H9 (cell line): ENCODE results near the gene IGF2BP2. TPM values are rescaled to one million over a fixed set of nuclear protein-coding genes. Genes with fewer than 3 reads are reported as not detected.

Experiments used
- DNase-seq: peaks from one replicate; pipeline ENCODE4 v3.0.0-alpha.2; 2017
- H2AFZ ChIP-seq: one replicate; pipeline ENCODE4 v1.6.1; 2013; ENCODE audit warnings: mild to moderate bottlenecking, low read length, control low read depth, moderate library complexity
- H2AK5ac ChIP-seq: 2 replicates; pipeline ENCODE4 v1.6.1; 2013; ENCODE audit warnings: low read length, control low read depth, mixed read lengths; ENCODE audit not compliant: insufficient read length
- H2BK120ac ChIP-seq: one replicate; pipeline ENCODE4 v1.6.1; 2013; ENCODE audit warnings: low read depth, mild to moderate bottlenecking, low read length, control low read depth, inconsistent platforms; ENCODE audit not compliant: poor library complexity, severe bottlenecking
- H2BK12ac ChIP-seq: 2 replicates; pipeline ENCODE4 v1.6.1; 2013; ENCODE audit warnings: low read length, control low read depth, mixed read lengths, low read depth; ENCODE audit not compliant: insufficient read length
- H2BK15ac ChIP-seq: 2 replicates; pipeline ENCODE4 v1.6.1; 2013; ENCODE audit warnings: low read depth, low read length, control low read depth
- H2BK20ac ChIP-seq: one replicate; pipeline ENCODE4 v1.6.1; 2013; ENCODE audit warnings: low read depth, mild to moderate bottlenecking, low read length, control low read depth, inconsistent platforms; ENCODE audit not compliant: poor library complexity, severe bottlenecking
- H2BK5ac ChIP-seq: 2 replicates; pipeline ENCODE4 v1.6.1; 2013; ENCODE audit warnings: low read length, control low read depth, mixed read lengths; ENCODE audit not compliant: insufficient read length
- H3K14ac ChIP-seq: 2 replicates; pipeline ENCODE4 v1.6.1; 2013; ENCODE audit warnings: low read length, control low read depth; ENCODE audit not compliant: insufficient read depth
- H3K18ac ChIP-seq: 2 replicates; pipeline ENCODE4 v1.6.1; 2013; ENCODE audit warnings: low read depth, mild to moderate bottlenecking, mixed read lengths, low read length, control low read depth; ENCODE audit not compliant: insufficient read length
- H3K23ac ChIP-seq: 2 replicates; pipeline ENCODE4 v1.6.1; 2013; ENCODE audit warnings: low read length, control low read depth, mixed read lengths, low read depth; ENCODE audit not compliant: insufficient read length
- H3K23me2 ChIP-seq: 2 replicates; pipeline ENCODE4 v1.6.1; 2013; ENCODE audit warnings: low read depth, mild to moderate bottlenecking, mixed read lengths, low read length, control low read depth; ENCODE audit not compliant: insufficient read length, poor library complexity, severe bottlenecking
- H3K27ac ChIP-seq: 2 replicates; pipeline ENCODE4 v1.5.1; 2013; ENCODE audit warnings: low read length, control low read depth, mixed read lengths, low read depth; ENCODE audit not compliant: insufficient read length
- H3K27me3 ChIP-seq: 2 replicates; pipeline ENCODE4 v1.6.1; 2013; ENCODE audit warnings: low read length, control low read depth, inconsistent platforms; ENCODE audit not compliant: insufficient read depth
- H3K4ac ChIP-seq: 2 replicates; pipeline ENCODE4 v1.6.1; 2013; ENCODE audit warnings: low read depth, mild to moderate bottlenecking, control low read depth, inconsistent platforms, low read length, moderate library complexity
- H3K4me1 ChIP-seq: 2 replicates; pipeline ENCODE4 v1.6.1; 2013; ENCODE audit warnings: low read length, control low read depth, inconsistent platforms; ENCODE audit not compliant: insufficient read depth
- H3K4me2 ChIP-seq: 2 replicates; pipeline ENCODE4 v1.6.1; 2013; ENCODE audit warnings: low read length, control low read depth, mixed read lengths; ENCODE audit not compliant: insufficient read length, insufficient read depth
- H3K56ac ChIP-seq: 2 replicates; pipeline ENCODE4 v1.6.1; 2013; ENCODE audit warnings: low read depth, mild to moderate bottlenecking, mixed read lengths, low read length, control low read depth; ENCODE audit not compliant: insufficient read length
- H3K79me1 ChIP-seq: 2 replicates; pipeline ENCODE4 v1.6.1; 2013; ENCODE audit warnings: low read depth, mild to moderate bottlenecking, moderate library complexity, low read length, control low read depth, inconsistent platforms; ENCODE audit not compliant: insufficient read depth, poor library complexity, severe bottlenecking
- H3K79me2 ChIP-seq: 2 replicates; pipeline ENCODE4 v1.6.1; 2013; ENCODE audit warnings: low read length, control low read depth, inconsistent platforms; ENCODE audit not compliant: insufficient read depth
- H3K9ac ChIP-seq: 2 replicates; pipeline ENCODE4 v1.6.1; 2013; ENCODE audit warnings: low read length, control low read depth, mixed read lengths; ENCODE audit not compliant: insufficient read length; ENCODE audit errors: extremely low read depth
- H3K9me3 ChIP-seq: one replicate; pipeline ENCODE4 v1.6.1; 2013; ENCODE audit warnings: low read depth, low read length, inconsistent platforms; ENCODE audit not compliant: control insufficient read depth
- H3T11ph ChIP-seq: one replicate; pipeline ENCODE4 v1.6.1; 2013; ENCODE audit warnings: mild to moderate bottlenecking, low read length, control low read depth, inconsistent platforms
- H4K20me1 ChIP-seq: one replicate; pipeline ENCODE4 v1.6.1; 2013; ENCODE audit not compliant: control insufficient read depth, insufficient read length, insufficient read depth
- H4K5ac ChIP-seq: 2 replicates; pipeline ENCODE4 v1.6.1; 2013; ENCODE audit warnings: low read depth, mild to moderate bottlenecking, mixed read lengths, low read length, control low read depth; ENCODE audit not compliant: insufficient read length
- H4K8ac ChIP-seq: replicated peaks from 2 replicates; pipeline ENCODE4 v1.6.1; 2013; ENCODE audit warnings: low read length, control low read depth, mixed read lengths, low read depth; ENCODE audit not compliant: insufficient read length
- H4K91ac ChIP-seq: 2 replicates; pipeline ENCODE4 v1.6.1; 2013; ENCODE audit warnings: low read depth, mild to moderate bottlenecking, moderate library complexity, mixed read lengths, low read length, control low read depth; ENCODE audit not compliant: insufficient read length
- H3K27ac Mint-ChIP-seq, 3 experiments: 2 replicates in 2 of 3; 3 replicates in 1 of 3; pipeline ENCODE4 v1.8.0; 2020 to 2021; ENCODE audit warnings: mixed read lengths in 3 of 3, mild to moderate bottlenecking in 1 of 3, moderate library complexity in 1 of 3
- H3K27me3 Mint-ChIP-seq: 2 replicates; pipeline ENCODE4 v1.8.0; 2021; ENCODE audit warnings: low read depth, mild to moderate bottlenecking, moderate library complexity, mixed read lengths
- H3K36me3 Mint-ChIP-seq, 3 experiments: 2 replicates in 2 of 3; 3 replicates in 1 of 3; pipeline ENCODE4 v1.8.0; 2020 to 2021; ENCODE audit warnings: low read depth in 3 of 3, mixed read lengths in 3 of 3; ENCODE audit not compliant: insufficient read depth in 1 of 3
- H3K4me1 Mint-ChIP-seq, 2 experiments: 2 replicates each; pipeline ENCODE4 v1.8.0; 2020; ENCODE audit warnings: mixed read lengths in 2 of 2
- H3K4me3 Mint-ChIP-seq, 2 experiments: 2 replicates in 1 of 2; 3 replicates in 1 of 2; pipeline ENCODE4 v1.8.0; 2020 to 2021; ENCODE audit warnings: mild to moderate bottlenecking in 2 of 2, mixed read lengths in 2 of 2, moderate library complexity in 1 of 2
- H3K9me3 Mint-ChIP-seq, 2 experiments: 2 replicates in 1 of 2; 3 replicates in 1 of 2; pipeline ENCODE4 v1.8.0; 2020; ENCODE audit warnings: mild to moderate bottlenecking in 2 of 2, mixed read lengths in 2 of 2, moderate library complexity in 1 of 2
- CTCF ChIP-seq: fragments of 200-600 bp; sonication (generic); conservative IDR thresholded peaks from 3 replicates; pipeline ENCODE4 v1.8.0; 2021; ENCODE audit warnings: antibody characterized with exemption, mild to moderate bottlenecking
- WGBS: extraction: QIAGEN DNeasy Blood & Tissue Kit; methylation state at CpG from one replicate; pipeline ENCODE4 v1.1.7; 2013; ENCODE audit warnings: missing lambda C conversion rate, low lambda C conversion rate, mixed read lengths; ENCODE audit not compliant: insufficient read length; ENCODE audit errors: extremely low coverage; 5-methylcytosine and 5-hydroxymethylcytosine counted together
- total RNA-seq: library from RNA; stranded (reverse); gene quantifications from 2 replicates; pipeline ENCODE4 v1.2.1, GENCODE V29; 2021

IGF2BP2 gene
- total RNA-seq, 1 experiment from 2014 or later, result 130 TPM

- Histone ChIP-seq H3K9ac (no peak overlapping the region), H2BK120ac (no peak overlapping the region), H2BK15ac (no peak overlapping the region), H2AK5ac (no peak overlapping the region), H3K27me3 (no peaks in the 10 kb centered on the region), H2BK20ac (no peak overlapping the region), H2AFZ (no peak overlapping the region), H3K4ac (no peak overlapping the region), H4K8ac (no peak overlapping the region), H3K23ac (no peak overlapping the region), H3K4me1 (no peaks in the 10 kb centered on the region), H3K79me1 (no peaks in the 10 kb centered on the region), H3K9me3 (no peaks in the 10 kb centered on the region), H3K23me2 (no peaks in the 10 kb centered on the region), H2BK12ac (no peak overlapping the region), H3K14ac (no peak overlapping the region), H3K27ac (no peak overlapping the region), H3K79me2 (no peaks in the 10 kb centered on the region), H4K20me1 (no peaks in the 10 kb centered on the region), H2BK5ac (no peak overlapping the region), H3T11ph (no peak overlapping the region), H3K4me2 (no peak overlapping the region), H3K56ac (no peak overlapping the region), H4K5ac (no peak overlapping the region), H4K91ac (no peak overlapping the region), H3K18ac (no peak overlapping the region)
- no peaks in the 10 kb centered on the region; the same call in 1 of the 2 replicates for H3K27me3 Mint-ChIP-seq
- H3K36me3 Mint-ChIP-seq, result no peaks in the 10 kb centered on the region
- H3K27ac Mint-ChIP-seq, result no peak overlapping the region
- H3K4me3 Mint-ChIP-seq, result no peak overlapping the region
- TF ChIP-seq CTCF, result no peak
- DNase-seq, result no peak
- peaks cover 8 to 13% of the 10 kb centered on the region in 2 experiments; a peak in 3 of 4 replicates for H3K4me1 Mint-ChIP-seq
- H3K9me3 Mint-ChIP-seq, result no peaks in the 10 kb centered on the region
- WGBS, result no CpG with 5 or more reads among the region's 2 CpGs
Measured at GRCh38 chr3:185843635-185844034, 18.8 kb upstream of the IGF2BP2 start.
